Measurements from ENCODE around the gene ADCK2.

Gene ADCK2

DNA sequence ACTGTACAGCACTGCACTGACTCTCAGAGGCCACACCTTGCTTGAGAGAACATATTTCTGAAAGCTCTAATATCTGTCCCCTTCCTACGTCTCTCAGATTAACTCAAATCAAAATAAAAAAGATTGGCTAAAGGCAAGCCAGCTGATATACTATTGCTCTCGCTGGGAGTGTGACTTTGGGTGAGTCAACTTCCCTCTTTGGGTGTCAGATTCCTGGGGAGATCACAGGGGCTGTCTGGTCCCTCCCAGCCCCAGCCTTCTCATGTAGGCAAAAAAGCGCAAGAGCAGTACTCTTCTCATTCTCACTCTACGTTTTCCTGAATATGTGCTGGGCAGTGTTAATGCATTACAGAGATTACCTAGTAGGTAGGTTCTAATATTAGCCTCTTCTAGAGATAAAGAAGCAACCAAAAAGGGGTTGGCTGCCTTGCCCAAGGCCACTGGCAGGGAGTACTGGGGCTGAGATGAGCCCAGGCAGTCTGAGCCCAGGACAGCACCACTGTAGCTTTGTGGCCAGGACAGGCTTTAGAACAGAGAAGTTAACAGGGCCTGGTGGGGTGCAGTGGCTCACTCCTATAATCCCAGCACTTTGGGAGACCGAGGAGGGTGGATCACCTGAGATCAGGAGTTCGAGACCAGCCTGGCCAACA is 23.1 kb upstream of the ADCK2 start:
- Histone ChIP-seq H3K9ac (ENCODE audit: low read depth, low read length) (no peak overlapping the region), H3K27ac (ENCODE audit: low read depth, low read length) (no peak overlapping the region), H3K4me3 (ENCODE audit: low read depth, low read length) (no peak overlapping the region), H3K9me3 (ENCODE audit: control insufficient read depth, insufficient read depth, low read length) (no peaks in the 10 kb centered on the region), H3K27me3 (ENCODE audit: control insufficient read depth, insufficient read depth, low read length) (no peaks in the 10 kb centered on the region), H3K4me1 (ENCODE audit: control insufficient read depth, insufficient read depth, low read length) (peaks cover 8% of the 10 kb centered on the region; the same call in 1 of the 2 replicates), H3K36me3 (ENCODE audit: control insufficient read depth, insufficient read depth, low read length) (no peaks in the 10 kb centered on the region)

- Histone ChIP-seq H3K9ac (ENCODE audit: low read depth, low read length) (no peak overlapping the region), H3K4me1 (ENCODE audit: control insufficient read depth, insufficient read depth, low read length) (peaks cover 8% of the 10 kb centered on the region; the same call in 1 of the 2 replicates), H3K4me3 (ENCODE audit: low read depth, low read length) (no peak overlapping the region), H3K36me3 (ENCODE audit: control insufficient read depth, insufficient read depth, low read length) (no peaks in the 10 kb centered on the region), H3K27ac (ENCODE audit: low read depth, low read length) (no peak overlapping the region), H3K27me3 (ENCODE audit: control insufficient read depth, insufficient read depth, low read length) (no peaks in the 10 kb centered on the region), H3K9me3 (ENCODE audit: control insufficient read depth, insufficient read depth, low read length) (no peaks in the 10 kb centered on the region)
Measured at GRCh38 chr7:140650367-140650766, 22.4 kb upstream of the ADCK2 start.

DNA sequence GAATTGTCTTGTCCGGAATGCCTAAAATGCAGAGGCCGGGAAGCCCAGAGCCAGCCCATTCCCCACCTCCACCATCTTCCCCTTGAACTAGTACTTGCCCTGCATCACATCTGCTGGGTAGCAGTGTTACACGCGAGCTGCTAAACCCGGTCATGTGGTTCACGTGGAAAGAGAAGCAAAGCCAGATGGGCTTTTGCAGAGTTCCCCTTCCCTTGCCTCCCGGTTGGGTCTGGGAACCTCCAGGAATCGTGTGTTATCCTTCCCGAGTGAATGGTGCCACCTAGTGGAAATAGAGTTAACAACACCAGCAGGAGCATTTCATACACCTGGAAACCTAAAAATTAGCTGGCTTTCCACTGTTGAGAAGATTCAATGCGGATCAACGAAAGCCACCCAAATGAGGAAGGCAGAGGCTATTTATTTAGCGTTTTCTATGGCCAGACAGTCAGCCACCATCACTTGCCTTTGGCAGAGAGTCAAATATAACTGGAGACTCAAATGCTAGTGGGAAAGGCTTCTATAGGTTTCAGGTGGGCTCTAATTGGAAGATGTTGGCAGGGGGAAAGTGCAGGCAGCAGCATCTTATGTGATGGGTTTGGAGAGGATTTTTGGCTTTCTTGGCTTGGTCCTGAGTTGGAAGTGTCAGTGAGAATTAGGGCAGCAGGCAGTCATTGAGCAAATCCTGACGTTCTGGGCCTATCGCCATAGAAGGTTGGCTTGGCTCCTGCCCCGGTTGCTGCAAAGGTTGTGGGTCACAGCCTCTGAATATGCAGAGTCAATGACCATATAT is 19.2 kb upstream of the ADCK2 start:
- Histone ChIP-seq H3K9ac (ENCODE audit: low read depth, low read length) (no peak overlapping the region), H3K36me3 (ENCODE audit: control insufficient read depth, insufficient read depth, low read length) (no peaks in the 10 kb centered on the region), H3K9me3 (ENCODE audit: control insufficient read depth, insufficient read depth, low read length) (no peaks in the 10 kb centered on the region), H3K27me3 (ENCODE audit: control insufficient read depth, insufficient read depth, low read length) (no peaks in the 10 kb centered on the region), H3K27ac (ENCODE audit: low read depth, low read length) (no peak overlapping the region), H3K4me1 (ENCODE audit: control insufficient read depth, insufficient read depth, low read length) (no peaks in the 10 kb centered on the region), H3K4me3 (ENCODE audit: low read depth, low read length) (no peak overlapping the region)

- Histone ChIP-seq H3K27me3 (ENCODE audit: control insufficient read depth, insufficient read depth, low read length) (no peaks in the 10 kb centered on the region), H3K27ac (ENCODE audit: low read depth, low read length) (no peak overlapping the region), H3K4me3 (ENCODE audit: low read depth, low read length) (no peak overlapping the region), H3K36me3 (ENCODE audit: control insufficient read depth, insufficient read depth, low read length) (no peaks in the 10 kb centered on the region), H3K9ac (ENCODE audit: low read depth, low read length) (no peak overlapping the region), H3K4me1 (ENCODE audit: control insufficient read depth, insufficient read depth, low read length) (no peaks in the 10 kb centered on the region), H3K9me3 (ENCODE audit: control insufficient read depth, insufficient read depth, low read length) (no peaks in the 10 kb centered on the region)
Measured at GRCh38 chr7:140654109-140654387, 18.7 kb upstream of the ADCK2 start.

- Histone ChIP-seq H3K9ac (ENCODE audit: low read depth, low read length) (no peak overlapping the region), H3K9me3 (ENCODE audit: control insufficient read depth, insufficient read depth, low read length) (no peaks in the 10 kb centered on the region), H3K4me1 (ENCODE audit: control insufficient read depth, insufficient read depth, low read length) (no peaks in the 10 kb centered on the region), H3K27ac (ENCODE audit: low read depth, low read length) (no peak overlapping the region), H3K27me3 (ENCODE audit: control insufficient read depth, insufficient read depth, low read length) (no peaks in the 10 kb centered on the region), H3K36me3 (ENCODE audit: control insufficient read depth, insufficient read depth, low read length) (no peaks in the 10 kb centered on the region), H3K4me3 (ENCODE audit: low read depth, low read length) (no peak overlapping the region)
Measured at GRCh38 chr7:140654661-140655060, 18.1 kb upstream of the ADCK2 start.

GRCh38 chr7:140655511-140656408 is 17.0 kb upstream of the ADCK2 start:
- Histone ChIP-seq H3K9me3 (ENCODE audit: control insufficient read depth, insufficient read depth, low read length) (no peaks in the 10 kb centered on the region), H3K4me1 (ENCODE audit: control insufficient read depth, insufficient read depth, low read length) (no peaks in the 10 kb centered on the region), H3K27ac (ENCODE audit: low read depth, low read length) (no peak overlapping the region), H3K4me3 (ENCODE audit: low read depth, low read length) (no peak overlapping the region), H3K9ac (ENCODE audit: low read depth, low read length) (no peak overlapping the region), H3K36me3 (ENCODE audit: control insufficient read depth, insufficient read depth, low read length) (no peaks in the 10 kb centered on the region), H3K27me3 (ENCODE audit: control insufficient read depth, insufficient read depth, low read length) (no peaks in the 10 kb centered on the region)

- no peaks in the 10 kb centered on the region for H3K36me3 ChIP-seq (ENCODE audit: control insufficient read depth, insufficient read depth, low read length)
- H3K27me3 ChIP-seq (ENCODE audit: control insufficient read depth, insufficient read depth, low read length), result no peaks in the 10 kb centered on the region
- H3K9me3 ChIP-seq (ENCODE audit: control insufficient read depth, insufficient read depth, low read length), result no peaks in the 10 kb centered on the region
- no peak overlapping the region for H3K9ac ChIP-seq (ENCODE audit: low read depth, low read length)
- no peak overlapping the region for H3K4me3 ChIP-seq (ENCODE audit: low read depth, low read length)
- no peak overlapping the region for H3K27ac ChIP-seq (ENCODE audit: low read depth, low read length)
- H3K4me1 ChIP-seq (ENCODE audit: control insufficient read depth, insufficient read depth, low read length), result no peaks in the 10 kb centered on the region
Measured at GRCh38 chr7:140656548-140657515, 15.9 kb upstream of the ADCK2 start.

DNA sequence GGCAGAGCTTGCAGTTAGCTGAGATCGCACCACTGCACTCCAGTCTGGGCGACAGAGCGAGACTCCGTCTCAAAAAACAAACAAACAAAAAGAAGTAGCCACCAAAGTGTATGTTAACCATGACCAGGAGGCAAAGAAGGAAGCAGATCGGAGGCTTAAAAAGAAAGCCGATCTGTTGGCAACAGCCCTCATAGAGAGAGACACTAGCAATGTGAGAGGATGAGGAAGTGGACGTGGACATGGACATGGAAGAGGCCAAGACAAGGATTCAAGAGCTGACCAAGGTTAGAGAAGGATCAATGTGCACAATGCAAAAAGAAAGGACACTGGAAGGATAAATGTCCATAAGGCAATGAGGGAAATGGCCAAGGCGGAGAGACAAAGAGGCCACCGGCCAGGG is 14.9 kb upstream of the ADCK2 start:
- H3K9me3 ChIP-seq (ENCODE audit: control insufficient read depth, insufficient read depth, low read length), result no peaks in the 10 kb centered on the region
- H3K4me3 ChIP-seq (ENCODE audit: low read depth, low read length), result no peak overlapping the region
- no peaks in the 10 kb centered on the region for H3K4me1 ChIP-seq (ENCODE audit: control insufficient read depth, insufficient read depth, low read length)
- no peak overlapping the region for H3K27ac ChIP-seq (ENCODE audit: low read depth, low read length)
- H3K36me3 ChIP-seq (ENCODE audit: control insufficient read depth, insufficient read depth, low read length), result no peaks in the 10 kb centered on the region
- H3K9ac ChIP-seq (ENCODE audit: low read depth, low read length), result no peak overlapping the region
- no peaks in the 10 kb centered on the region for H3K27me3 ChIP-seq (ENCODE audit: control insufficient read depth, insufficient read depth, low read length)

- no peak overlapping the region for H3K4me3 ChIP-seq (ENCODE audit: low read depth, low read length)
- H3K9ac ChIP-seq (ENCODE audit: low read depth, low read length), result no peak overlapping the region
- no peak overlapping the region for H3K27ac ChIP-seq (ENCODE audit: low read depth, low read length)
- no peaks in the 10 kb centered on the region for H3K27me3 ChIP-seq (ENCODE audit: control insufficient read depth, insufficient read depth, low read length)
- no peaks in the 10 kb centered on the region for H3K9me3 ChIP-seq (ENCODE audit: control insufficient read depth, insufficient read depth, low read length)
- H3K4me1 ChIP-seq (ENCODE audit: control insufficient read depth, insufficient read depth, low read length), result no peaks in the 10 kb centered on the region
- H3K36me3 ChIP-seq (ENCODE audit: control insufficient read depth, insufficient read depth, low read length), result no peaks in the 10 kb centered on the region
Measured at GRCh38 chr7:140659856-140660255, 12.9 kb upstream of the ADCK2 start.

- no peaks in the 10 kb centered on the region for H3K36me3 ChIP-seq (ENCODE audit: control insufficient read depth, insufficient read depth, low read length)
Measured at GRCh38 chr7:140661124-140661523, 11.6 kb upstream of the ADCK2 start.

More at GRCh38 chr7:140661124-140661523, 11.6 kb upstream of the ADCK2 start:
- Histone ChIP-seq H3K9ac (ENCODE audit: low read depth, low read length) (no peak overlapping the region), H3K4me3 (ENCODE audit: low read depth, low read length) (no peak overlapping the region), H3K4me1 (ENCODE audit: control insufficient read depth, insufficient read depth, low read length) (no peaks in the 10 kb centered on the region), H3K27me3 (ENCODE audit: control insufficient read depth, insufficient read depth, low read length) (no peaks in the 10 kb centered on the region), H3K27ac (ENCODE audit: low read depth, low read length) (no peak overlapping the region), H3K9me3 (ENCODE audit: control insufficient read depth, insufficient read depth, low read length) (no peaks in the 10 kb centered on the region)
